A549 (cell line): ENCODE measurements around the gene SUGCT.

ENCODE experiments used
- CBX2 ChIP-seq: fragments of 200-600 bp; sonication (generic); IDR thresholded peaks from 2 replicates; pipeline ENCODE4 v1.6.1; 2016; ENCODE audit warnings: low read depth, mild to moderate bottlenecking, borderline replicate concordance
- CTCF ChIP-seq: fragments of >200 bp; sonication (Bioruptor Twin); formaldehyde crosslinking; IDR thresholded peaks from 3 replicates; pipeline ENCODE4 v1.5.1; 2016
- EHMT2 ChIP-seq: fragments of 200-600 bp; sonication (generic); IDR thresholded peaks from 2 replicates; pipeline ENCODE4 v1.6.1; 2016; ENCODE audit warnings: antibody characterized with exemption, low read depth, mild to moderate bottlenecking, moderate library complexity
- KDM1A ChIP-seq: fragments of 200-600 bp; sonication (generic); IDR thresholded peaks from 2 replicates; pipeline ENCODE4 v1.6.1; 2016; ENCODE audit warnings: low read depth, mild to moderate bottlenecking
- MAZ ChIP-seq: fragments of 150-350 bp; IDR thresholded peaks from 2 replicates; pipeline ENCODE4 v1.6.1; 2014; ENCODE audit warnings: antibody characterized with exemption, low read depth, low read length, borderline replicate concordance
- POLR2A ChIP-seq: IDR thresholded peaks from 2 replicates; pipeline ENCODE4 v1.6.1; 2012; ENCODE audit warnings: mild to moderate bottlenecking, low read length
- RFX5 ChIP-seq: fragments of 450-650 bp; IDR thresholded peaks from 2 replicates; pipeline ENCODE4 v1.7.1; 2014; ENCODE audit warnings: antibody characterized with exemption, mild to moderate bottlenecking, moderate library complexity
- USF2 ChIP-seq: fragments of 450-650 bp; IDR thresholded peaks from 2 replicates; pipeline ENCODE4 v1.6.1; 2014; ENCODE audit warnings: antibody characterized with exemption

GRCh38 chr7:40839881-40840280 lies 705.1 kb downstream of the SUGCT start:
- TF ChIP-seq CTCF (no peak), RFX5 (no peak), MAZ (no peak), KDM1A (no peak), EHMT2 (no peak), USF2 (no peak), CBX2 (no peak), POLR2A (no peak)
